HG03025 (cell line): ENCODE results near the gene SNX3.
"Not testable (repeated sequence)": the region's sequence is repeated elsewhere in the genome, so short reads cannot be mapped to it uniquely, and the experiment has no call there.

Source experiments
- ATAC-seq: cut with Tn5 transposase; IDR thresholded peaks from one replicate; pipeline ENCODE4 v1.9.1; 2021; ENCODE audit warnings: mild to moderate bottlenecking, moderate library complexity; ENCODE audit not compliant: unreplicated experiment, low FRiP score

Gene SNX3

DNA sequence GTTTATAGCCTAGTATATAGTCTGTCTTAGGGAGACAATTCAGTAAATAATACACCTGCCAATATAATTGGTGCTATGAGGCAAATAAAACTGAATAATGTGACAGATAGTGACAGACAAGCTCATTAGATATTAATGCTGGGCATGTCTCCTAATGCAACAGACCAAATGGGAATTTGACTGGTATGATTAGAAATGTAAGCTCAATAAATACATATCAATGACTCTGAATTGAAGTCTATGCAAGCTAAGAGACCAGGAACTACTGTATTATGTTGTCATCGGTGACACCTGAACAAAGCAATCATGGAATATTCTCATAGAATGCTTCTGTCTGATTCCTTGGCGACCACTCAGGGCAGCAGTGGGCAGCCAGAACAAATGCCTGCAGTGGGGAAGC, 2.5 kb upstream of the SNX3 start:
- no peak for ATAC-seq

DNA sequence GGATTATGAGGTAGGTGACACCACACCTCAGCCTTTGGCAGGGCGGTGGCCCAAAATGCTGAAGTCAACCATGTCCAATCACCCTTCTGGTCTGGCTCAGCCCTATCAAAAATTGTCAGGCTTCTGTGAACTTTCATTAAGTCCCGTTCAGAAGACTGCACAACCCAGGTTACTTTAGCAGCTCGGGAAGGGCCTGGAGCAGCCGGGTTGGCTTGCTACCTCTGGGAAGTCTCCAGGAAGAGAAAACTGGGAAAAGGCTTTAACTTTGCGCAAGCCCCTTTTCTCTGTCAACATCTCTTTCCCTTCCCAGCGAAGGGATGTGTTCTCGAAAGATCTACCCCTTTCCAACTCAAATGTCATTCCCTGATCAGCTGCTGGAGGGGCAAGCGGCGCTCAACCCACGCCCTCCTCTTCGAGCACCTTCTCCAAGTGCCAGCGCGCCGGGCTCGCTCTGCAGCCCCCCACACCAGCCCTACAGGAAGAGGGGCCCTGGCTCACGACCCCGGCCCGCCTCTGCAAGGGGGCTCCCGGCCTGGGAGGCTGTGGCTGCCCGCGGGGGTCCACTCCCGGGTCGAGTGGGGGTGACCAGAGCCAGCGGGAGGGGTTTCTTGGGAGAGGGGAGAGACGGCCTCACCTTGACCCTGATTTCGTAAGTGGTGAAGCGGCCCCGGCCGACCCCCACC, 573 bp downstream of the SNX3 start:
- peak; percentile 12 for ATAC-seq

DNA sequence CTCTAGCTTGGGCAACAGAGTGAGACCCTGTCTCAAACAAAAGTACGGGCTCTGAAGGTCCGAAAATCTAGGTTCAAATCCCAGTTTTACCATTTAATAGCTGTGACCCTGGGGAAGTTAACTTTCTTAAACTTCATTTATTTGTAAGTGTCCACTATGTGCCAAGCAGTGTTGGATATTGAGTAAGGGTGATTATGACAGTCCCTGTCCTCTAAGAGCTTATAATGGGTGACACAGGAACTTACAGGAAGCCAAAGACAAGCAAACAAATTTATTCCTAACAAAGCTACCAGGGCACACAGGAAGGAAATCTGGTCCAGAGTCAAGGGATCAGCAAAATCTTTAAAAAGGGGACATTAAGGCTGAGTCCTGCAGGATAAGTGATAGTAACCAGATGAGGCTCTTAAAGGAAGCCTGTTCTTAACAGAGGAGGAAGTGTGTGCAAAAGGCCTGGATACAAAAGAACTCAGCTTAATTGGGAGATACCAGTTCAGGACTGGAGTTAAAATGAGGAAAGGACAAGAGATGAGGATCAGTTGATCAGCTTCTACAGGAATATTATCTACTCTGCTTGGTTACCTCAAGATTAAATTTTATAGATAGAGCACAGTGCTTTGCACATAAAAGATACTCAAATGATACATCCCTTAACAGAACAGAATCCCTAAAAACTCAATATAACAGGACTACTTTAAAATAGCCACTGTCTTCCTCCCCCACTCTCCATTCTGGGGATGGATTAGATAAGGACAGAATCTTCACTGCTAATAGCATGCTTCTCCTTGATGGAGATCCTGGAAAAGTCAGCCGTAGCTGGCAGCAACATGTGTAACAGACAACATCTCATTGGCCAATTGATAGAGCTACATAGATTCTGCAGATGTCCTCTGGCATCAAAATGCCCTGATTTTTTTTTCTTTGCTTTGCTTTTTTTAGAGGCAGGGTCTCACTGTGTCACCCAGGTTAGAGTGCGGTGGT, 6.1 kb downstream of the SNX3 start:
- no peak for ATAC-seq

DNA sequence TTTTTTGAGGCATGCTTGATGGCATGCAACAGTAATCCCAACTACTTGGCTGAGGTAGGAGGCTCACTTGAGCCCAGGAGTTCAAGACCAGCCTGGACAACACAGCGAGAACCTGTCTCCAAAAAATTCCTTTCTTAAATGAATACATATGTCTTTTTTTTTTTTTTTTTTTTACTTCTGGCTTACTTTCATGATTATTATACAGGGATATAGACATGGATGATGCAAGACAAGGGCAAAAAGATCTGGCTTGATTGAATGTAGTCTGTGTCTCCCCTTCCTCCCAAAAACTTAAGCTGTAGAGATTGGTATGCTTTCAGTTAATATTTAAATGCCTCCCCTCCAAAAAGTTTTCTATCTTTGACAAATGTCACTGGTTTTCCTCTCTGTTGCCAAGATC, 7.6 kb downstream of the SNX3 start:
- no peak for ATAC-seq

DNA sequence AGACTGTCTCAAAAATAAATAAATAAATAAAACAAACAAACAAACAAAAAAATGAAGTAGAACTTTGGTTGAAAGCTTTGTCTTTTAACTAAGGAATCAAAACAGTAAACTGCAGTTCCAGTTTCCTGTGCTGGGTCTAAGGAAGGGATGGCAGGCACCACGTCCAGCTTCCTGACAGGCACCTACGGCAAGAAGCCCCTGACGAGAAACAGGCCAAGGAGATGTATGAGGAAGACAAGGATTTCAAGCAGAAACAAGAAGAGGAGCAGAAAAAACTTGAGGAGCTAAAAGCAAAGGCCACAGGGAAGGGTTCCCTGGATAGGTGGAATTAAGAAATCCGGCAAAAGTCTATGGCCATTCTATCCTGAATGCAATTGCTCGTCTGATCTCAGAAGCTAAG, 8.8 kb downstream of the SNX3 start:
- ATAC-seq = no peak

DNA sequence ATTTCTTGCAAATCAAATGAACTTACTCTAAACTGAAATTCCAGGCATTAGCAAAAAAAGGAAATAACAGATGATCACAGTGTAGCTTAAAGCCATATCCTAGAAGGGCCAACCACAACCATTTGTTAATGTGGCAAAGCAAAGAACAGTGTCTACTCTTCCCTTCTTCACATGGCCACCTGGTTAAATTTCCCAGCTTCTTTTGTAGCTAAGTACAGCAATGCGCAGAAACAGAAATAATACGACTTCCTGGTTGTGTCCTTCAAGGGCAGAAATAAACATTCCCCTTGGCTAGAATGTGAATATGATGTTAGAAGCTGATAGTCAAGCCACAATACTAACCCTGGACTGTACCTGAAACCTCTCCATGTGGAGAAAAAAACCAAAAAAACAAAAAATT, 9.6 kb downstream of the SNX3 start:
- ATAC-seq = no peak

DNA sequence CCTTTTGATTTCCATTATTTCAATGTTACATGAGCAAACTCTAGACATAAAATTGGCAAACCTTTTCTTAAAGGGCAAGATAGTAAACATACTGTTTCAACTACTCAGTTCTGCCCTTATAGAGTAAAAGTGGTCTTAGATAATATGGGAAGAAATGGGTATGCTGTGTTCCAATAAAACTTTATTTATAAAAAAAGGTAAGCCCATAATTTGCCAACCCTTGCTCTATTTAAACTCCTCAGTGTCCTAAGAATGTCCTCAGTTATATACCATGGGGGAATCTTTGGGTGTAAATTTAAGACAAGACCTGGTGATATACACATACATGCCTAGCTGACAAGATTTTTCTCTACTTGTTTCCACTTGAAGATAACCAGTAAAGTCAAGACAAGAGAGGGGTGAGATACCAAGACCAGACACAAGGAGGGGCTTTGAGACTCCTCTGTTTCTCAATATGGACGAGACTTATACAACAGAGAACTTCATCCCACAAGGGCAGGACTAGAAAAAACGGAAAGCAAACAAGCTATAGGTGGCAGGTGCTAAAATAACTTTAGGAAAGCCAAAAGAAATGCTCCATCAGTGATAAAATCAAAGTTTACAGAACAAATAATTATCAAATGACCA, 10.5 kb downstream of the SNX3 start:
- ATAC-seq = no peak

DNA sequence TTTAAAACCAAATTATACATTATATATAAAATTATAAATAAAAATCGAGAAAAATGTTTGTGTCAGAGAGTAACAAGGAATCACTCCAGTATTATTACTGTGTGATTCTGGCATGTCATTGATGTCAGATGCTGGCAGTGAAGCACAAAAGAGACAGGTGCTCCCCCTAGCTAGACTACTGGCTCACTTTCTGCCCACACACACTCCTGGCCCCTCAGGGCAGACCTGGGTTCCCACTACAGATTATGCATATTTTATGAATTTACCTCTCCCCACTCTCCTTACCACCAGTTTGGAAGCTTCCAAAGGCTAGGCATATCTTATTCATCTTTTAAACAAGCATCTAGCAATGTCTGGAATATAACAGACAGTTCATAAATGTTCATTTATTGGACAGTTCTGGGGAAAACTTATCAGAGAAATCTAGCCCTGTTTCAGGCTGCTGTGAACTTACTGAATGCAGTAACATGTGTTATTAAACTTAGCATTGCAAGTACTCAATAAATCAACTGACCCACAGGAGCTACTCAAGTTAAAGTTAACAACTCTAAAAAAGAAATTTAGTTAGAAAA, 12.8 kb downstream of the SNX3 start:
- ATAC-seq = no peak

DNA sequence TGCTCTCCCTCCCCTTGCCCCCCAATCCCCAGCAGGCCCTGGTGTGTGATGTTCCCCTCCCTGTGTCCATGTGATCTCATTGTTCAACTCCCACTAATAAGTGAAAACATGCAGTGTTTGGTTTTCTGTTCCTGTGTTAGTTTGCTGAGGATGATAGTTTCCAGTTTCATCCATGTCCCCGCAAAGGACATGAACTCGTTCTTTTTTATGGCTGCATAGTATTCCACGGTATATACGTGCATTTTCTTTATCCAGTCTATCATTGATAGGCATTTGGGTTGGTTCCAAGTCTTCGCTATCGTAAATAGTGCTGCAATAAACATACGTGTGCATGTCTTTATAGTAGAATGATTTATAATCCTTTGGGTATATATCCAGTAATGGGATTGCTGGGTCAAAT, 15.7 kb downstream of the SNX3 start:
- not testable (repeated sequence) for ATAC-seq

DNA sequence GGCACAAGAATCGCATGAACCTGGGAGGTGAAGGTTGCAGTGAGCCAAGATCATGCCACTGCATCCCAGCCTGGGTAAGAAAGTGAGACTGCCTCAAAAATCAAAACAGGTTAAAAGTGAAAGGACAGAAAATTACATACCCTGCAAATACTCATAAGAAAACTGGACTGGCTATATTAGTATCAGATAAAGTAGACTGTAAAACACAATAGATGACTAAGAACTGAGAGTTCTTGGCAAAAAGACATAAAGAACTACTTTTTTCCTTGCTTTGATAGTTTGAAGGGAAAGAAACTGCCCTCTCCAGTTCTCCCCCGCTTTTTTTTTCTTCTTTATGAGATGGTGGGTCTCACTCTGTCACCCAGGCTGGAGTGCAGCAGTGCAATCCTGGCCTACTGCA, 17.0 kb downstream of the SNX3 start:
- no peak for ATAC-seq

DNA sequence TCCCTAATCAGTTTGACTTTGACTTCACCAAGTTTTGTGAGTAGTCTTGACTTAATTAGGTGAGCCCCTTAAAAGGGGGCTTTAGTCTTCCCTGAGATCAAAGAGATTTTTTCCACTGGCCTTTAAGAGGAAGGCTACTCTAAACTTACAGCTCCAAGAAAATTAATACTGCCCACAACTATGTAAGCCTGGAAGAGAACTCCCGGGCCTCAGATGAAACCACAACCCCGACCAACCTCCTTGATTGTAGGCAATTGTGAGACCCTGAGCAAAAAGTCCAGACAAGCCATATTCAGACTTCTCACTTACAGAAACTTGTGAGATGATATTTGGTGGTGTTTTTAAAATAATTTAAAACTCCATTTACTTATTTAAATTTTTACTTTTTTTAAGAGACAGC, 18.1 kb downstream of the SNX3 start:
- ATAC-seq = no peak

DNA sequence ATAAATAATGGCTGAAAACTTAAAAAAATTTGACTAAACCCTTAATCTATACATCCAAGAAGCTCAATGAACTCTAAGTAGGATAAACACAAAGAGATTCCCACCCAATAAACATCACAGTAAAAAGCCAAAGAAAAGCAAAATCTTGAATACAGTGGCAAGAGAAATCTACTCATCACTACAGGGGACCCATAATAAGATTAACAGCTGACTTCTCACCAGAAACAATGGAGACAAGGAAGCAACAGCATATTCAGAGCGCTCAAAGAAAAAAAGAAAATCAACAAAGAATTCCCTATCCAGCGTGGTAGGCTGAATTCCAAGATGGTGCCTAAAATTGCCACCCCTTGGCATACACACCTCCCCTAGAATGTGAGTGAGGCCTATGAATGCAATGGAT, 18.6 kb downstream of the SNX3 start:
- no peak for ATAC-seq

DNA sequence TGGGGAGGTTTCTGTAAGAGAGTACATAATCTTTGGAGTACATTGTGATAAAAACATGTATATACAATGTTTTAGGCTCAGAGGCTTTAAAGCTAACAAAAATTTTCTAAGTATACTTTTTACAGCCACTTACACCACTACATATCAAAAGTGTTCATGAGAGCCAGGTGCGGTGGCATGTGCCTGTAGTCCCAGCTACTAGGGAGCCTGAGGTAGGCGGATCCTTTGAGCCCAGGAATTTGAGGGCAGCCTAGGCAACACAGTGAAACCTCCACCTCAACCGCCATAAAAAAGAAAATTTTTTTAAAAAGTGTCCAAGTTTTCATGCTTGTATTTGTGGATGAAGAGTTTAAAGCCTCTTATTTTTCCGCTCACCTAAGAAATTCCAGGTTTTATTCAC, 22.5 kb downstream of the SNX3 start:
- ATAC-seq = no peak

DNA sequence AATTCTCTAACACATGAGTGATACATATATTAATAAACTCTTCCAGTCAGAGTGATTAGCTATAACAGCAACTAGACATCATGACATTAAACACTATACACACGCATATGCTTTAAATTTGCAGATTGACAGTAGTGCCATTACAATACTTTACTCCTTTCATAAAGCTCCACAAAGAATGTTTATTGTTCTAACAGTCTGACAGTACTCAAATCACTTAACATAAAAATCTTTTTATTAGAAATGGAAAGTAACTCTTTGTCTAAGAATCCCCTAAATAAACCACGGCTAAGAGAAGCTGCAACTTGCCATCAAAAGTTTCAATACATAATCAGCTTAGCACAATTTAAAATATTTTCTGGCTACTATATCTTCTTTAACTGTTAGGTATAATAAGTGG, 24.0 kb downstream of the SNX3 start:
- no peak for ATAC-seq

DNA sequence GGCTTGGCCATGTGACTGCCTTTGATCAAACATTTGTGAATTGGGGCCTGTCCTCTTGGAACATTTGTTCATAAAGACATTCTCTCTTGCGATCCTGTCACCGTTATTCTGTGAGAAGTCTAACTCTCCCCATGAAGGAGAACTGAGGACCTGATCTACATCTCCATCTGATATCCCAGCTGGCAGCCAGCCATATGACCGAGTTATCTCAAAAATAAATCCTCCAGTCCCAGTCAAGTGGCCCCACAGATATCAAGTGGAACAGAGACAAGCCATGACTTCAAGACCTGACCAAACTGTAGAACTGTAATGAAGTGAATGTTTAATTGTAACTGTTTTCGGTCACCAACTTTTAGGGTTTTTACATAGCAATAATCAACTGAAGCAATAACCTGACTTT, 25.7 kb downstream of the SNX3 start:
- ATAC-seq = no peak

DNA sequence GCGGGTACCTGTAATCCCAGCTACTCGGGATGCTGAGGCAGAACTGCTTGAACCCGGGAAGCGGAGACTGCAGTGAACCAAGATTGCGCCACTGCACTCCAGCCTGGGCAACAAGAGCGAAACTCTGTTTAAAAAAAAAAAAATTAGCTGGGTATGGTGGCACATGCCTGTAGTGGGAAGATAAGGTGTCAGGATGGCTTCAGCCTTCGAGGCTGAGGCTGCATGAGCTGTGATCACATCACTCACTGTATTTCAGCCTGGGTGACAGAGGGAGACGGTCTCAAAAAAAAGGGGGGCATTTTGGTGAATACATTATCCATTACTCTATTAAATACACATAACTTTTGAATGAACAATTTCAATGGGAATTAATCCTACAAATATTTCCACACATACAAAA, 32.4 kb downstream of the SNX3 start:
- ATAC-seq = no peak

DNA sequence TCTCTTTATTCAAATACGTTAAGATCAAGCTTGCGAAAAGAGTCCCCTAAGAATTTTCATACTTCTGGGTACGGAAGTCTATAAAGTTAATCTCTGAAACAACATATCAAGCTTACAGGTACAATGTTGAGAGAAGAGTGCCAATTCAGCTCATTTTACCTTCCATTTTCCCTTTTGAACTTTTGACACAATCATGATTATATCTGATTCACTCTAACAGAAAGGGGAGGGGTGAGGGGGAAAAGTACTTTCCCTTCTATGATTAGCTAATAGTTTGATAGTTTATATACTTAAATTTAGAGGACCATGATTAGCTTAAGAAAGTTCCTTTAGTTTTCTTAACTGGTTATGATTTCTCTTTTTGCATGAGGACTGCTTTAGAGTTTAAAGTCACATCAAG, 33.5 kb downstream of the SNX3 start:
- no peak for ATAC-seq

DNA sequence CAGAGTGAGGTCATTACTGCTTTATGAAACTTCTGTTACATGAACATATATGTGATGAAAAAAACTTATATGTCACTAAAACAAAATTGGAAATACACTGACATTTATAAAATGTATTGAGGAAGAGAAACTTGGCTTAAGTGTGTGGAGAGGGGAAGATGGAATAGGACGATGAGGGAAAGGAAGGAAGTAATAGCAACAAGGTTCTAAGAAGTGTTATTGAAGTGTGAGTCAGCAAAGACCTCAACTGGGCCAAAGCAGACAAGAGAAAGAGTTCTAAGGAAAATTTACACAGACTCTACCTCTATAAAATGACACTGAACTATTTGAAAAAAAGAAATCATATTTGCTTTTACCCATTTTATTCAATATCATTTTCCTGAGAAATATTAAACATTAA, 38.3 kb downstream of the SNX3 start:
- no peak for ATAC-seq

DNA sequence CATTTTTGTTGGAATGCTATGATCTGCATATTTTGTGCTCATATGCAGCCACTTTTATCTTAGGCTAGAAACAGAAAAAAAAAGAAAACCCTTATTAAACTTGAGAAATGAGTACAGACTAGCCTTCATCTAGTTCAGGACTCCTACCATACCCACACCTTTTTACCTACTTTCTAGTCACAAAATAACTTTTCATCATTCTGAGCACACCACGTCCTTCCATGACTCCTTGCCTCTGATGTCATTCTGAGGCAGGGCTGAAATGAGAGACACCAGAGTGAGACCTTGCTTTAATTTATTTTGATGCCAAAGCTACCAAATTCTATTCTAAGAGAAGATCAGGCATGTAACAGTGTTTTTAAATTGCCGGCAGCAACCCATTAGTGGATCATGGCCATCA, 38.8 kb downstream of the SNX3 start:
- ATAC-seq = no peak

DNA sequence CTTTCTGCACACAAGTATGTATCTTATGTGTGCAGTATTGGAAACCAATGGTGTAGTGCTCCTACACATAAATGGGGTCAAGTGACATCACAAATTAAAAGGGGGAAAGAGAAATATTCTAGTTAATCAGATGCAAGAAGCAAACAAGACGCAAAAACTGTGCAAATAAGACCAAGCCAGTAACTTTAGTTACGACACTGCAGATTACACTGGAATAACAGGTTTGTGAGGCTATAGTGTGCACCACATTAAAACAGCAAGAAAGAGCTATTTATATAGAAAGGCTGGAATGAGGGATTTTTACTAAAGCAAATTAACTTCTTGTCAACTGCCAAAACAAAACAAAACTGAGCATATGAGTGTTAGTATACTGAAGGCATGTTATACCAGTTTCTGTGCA, 49.2 kb downstream of the SNX3 start:
- no peak for ATAC-seq

DNA sequence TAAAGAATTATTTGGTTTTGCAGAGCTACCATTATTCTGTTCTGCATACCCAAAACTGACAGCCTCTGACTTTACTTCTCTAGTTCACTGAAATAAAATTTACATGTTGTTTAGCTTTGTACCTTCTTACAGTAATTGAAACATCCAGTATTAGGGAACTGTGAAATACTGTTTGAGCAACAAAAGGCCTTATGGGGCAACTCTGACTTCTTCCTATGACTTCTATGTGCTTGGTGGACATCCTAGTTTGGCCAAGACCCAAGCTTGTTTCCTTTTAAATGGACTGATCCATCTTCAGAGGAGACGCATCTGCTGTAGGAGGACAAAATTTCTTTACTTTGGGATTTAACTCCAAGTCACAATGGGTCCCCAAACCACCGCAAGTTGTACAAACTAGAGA, 50.3 kb downstream of the SNX3 start:
- ATAC-seq = no peak
